ENCODE data around the gene KRT24.
A peak's percentile ranks its signal among the peaks of the same experiment; 100 is the strongest.

Gene KRT24

GRCh38 chr17:40663252-40663651 is 40.3 kb downstream of the KRT24 start:
- TF ChIP-seq CTCF (IDR thresholded peaks at IDR 0.05; ENCODE audit: borderline replicate concordance, insufficient read depth, low read depth, low read length): no peak
- H3K4me3 ChIP-seq (ENCODE audit: low read depth, low read length): no peak overlapping the region

GRCh38 chr17:40659911-40660310 is 43.6 kb downstream of the KRT24 start:
- H3K4me3 ChIP-seq (ENCODE audit: low read depth, low read length): no peak overlapping the region
- no peak for TF ChIP-seq CTCF (IDR thresholded peaks at IDR 0.05; ENCODE audit: borderline replicate concordance, insufficient read depth, low read depth, low read length)

GRCh38 chr17:40658396-40658795 is 45.2 kb downstream of the KRT24 start:
- TF ChIP-seq CTCF (IDR thresholded peaks at IDR 0.05; ENCODE audit: borderline replicate concordance, insufficient read depth, low read depth, low read length): no peak
- no peak overlapping the region for H3K4me3 ChIP-seq (ENCODE audit: low read depth, low read length)

GRCh38 chr17:40651939-40652338 is 51.6 kb downstream of the KRT24 start:
- H3K4me3 ChIP-seq (ENCODE audit: low read depth, low read length): no peak overlapping the region
- TF ChIP-seq CTCF (IDR thresholded peaks at IDR 0.05; ENCODE audit: borderline replicate concordance, insufficient read depth, low read depth, low read length): no peak

GRCh38 chr17:40648384-40648968 is 55.1 kb downstream of the KRT24 start:
- TF ChIP-seq CTCF (IDR thresholded peaks at IDR 0.05; ENCODE audit: borderline replicate concordance, insufficient read depth, low read depth, low read length): no peak
- peak overlapping the region; percentile 63 for H3K4me3 ChIP-seq (ENCODE audit: low read depth, low read length)

Data from GM12875 (cell line).